ENCODE data around the gene COG3.
A peak's percentile ranks its signal among the peaks of the same experiment; 100 is the strongest.

COG3 gene

DNA sequence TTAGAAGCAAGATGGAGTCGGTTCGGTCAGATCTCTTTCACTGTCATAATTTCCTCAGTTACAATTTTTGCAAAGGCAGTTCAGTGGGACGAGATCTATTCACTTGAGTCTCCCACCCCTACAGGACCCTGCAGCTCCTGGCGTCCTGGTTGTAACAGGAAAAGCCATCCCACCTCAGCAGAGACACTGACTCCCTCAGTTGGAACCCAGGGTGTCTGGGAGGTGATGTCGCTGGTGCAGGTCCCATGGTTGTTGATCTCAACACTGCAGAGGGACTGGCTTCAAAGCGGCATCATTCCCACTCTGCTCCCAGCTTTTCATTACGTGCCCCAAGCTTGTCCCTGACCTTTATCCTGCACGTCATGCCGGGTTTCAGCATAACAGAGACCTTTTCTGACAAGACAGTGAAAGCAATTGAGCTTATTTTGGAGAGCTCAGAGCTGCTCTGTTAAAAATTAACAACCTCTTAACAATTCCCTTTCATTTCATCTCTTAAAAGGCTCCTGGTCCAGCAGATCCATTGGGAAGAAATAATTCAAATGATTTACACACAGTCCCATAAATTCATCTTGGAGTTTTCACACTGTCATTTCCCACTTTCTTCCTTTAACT, 17.6 kb upstream of the COG3 start:
- H3K36me3 ChIP-seq (ENCODE audit: control insufficient read depth, insufficient read depth, low read length): no peaks in the 10 kb centered on the region
- WGBS, 2 experiments (ENCODE audit: insufficient coverage in 2 of 2): 78 to 80% methylated on average over 5 to 8 of the region's 9 CpGs
- H3K4me1 ChIP-seq (ENCODE audit: control insufficient read depth, insufficient read depth, low read length, poor library complexity, severe bottlenecking): peaks cover 5% of the 10 kb centered on the region

DNA sequence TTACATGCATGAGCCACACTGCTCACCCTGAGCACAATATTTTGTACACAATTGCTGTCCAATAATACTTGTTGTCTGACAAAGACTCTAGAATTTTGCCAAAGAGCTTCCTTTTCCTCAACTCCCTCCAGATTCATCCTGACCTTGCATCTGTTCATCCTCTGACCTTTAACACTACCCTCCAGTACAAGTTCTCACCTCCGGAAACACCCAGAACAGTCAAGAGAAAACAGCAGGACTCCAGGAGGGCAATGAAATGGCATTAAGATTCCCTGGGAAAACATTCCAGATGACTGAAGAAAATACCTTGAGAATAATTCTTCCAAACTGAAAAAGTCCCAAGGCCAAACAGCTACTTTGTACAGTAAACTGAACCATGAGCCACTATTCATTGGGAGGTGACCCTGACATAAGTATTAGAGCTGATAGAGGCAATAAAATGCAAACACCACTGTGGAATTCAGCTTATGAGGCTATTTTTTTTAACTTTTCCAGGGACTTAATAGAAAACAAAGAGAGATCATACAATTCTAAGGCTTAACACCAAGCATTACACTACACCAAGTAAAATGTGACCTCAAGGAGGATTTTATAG, 15.7 kb upstream of the COG3 start:
- H3K4me1 ChIP-seq (ENCODE audit: control insufficient read depth, insufficient read depth, low read length, poor library complexity, severe bottlenecking): peaks cover 5% of the 10 kb centered on the region
- H3K9me3 ChIP-seq (ENCODE audit: control insufficient read depth, low read length): no peaks in the 10 kb centered on the region
- no peak overlapping the region for H3K4me3 ChIP-seq (ENCODE audit: extremely low read depth, insufficient read depth, low read length, poor library complexity, severe bottlenecking)
- no peak overlapping the region for H3K27ac ChIP-seq (ENCODE audit: low read depth, low read length, severe bottlenecking)
- WGBS, 2 experiments (ENCODE audit: insufficient coverage in 2 of 2): 83% methylated on average over 1 of the region's 1 CpG; no CpG with 5 or more reads in 1 of the 2 experiments
- H3K36me3 ChIP-seq (ENCODE audit: control insufficient read depth, insufficient read depth, low read length): no peaks in the 10 kb centered on the region

More for the DNA sequence above, 17.6 kb upstream of the COG3 start:
- Histone ChIP-seq H3K27ac (ENCODE audit: low read depth, low read length, severe bottlenecking) (no peak overlapping the region), H3K9me3 (ENCODE audit: control insufficient read depth, low read length) (no peaks in the 10 kb centered on the region), H3K4me3 (ENCODE audit: extremely low read depth, insufficient read depth, low read length, poor library complexity, severe bottlenecking) (no peak overlapping the region)

DNA sequence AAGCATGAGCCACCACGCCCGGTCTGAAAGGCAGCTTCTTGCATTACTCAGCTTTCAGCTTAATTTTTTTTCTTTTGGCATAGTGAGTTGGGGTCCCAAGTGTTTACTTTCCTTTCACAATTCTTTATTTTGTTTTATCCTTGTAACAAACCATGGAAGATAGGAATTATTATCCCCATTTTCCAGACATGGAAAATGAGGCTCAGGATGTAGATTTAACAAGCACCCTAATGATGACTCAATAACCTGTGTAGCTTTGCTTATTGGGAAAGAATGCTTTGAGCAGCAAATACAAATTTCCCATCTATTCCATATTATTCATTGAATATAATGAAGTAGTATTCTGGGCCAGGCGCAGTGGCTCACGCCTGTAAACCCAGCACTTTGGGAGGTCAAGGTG, 13.5 kb upstream of the COG3 start:
- 96 to 100% methylated on average over 2 to 3 of the region's 4 CpGs for WGBS, 2 experiments (ENCODE audit: insufficient coverage in 2 of 2)
- H3K4me1 ChIP-seq (ENCODE audit: control insufficient read depth, insufficient read depth, low read length, poor library complexity, severe bottlenecking): peaks cover under 1% of the 10 kb centered on the region
- no peaks in the 10 kb centered on the region for H3K36me3 ChIP-seq (ENCODE audit: control insufficient read depth, insufficient read depth, low read length)
- no peaks in the 10 kb centered on the region for H3K9me3 ChIP-seq (ENCODE audit: control insufficient read depth, low read length)
- H3K27ac ChIP-seq (ENCODE audit: low read depth, low read length, severe bottlenecking): no peak overlapping the region
- H3K4me3 ChIP-seq (ENCODE audit: extremely low read depth, insufficient read depth, low read length, poor library complexity, severe bottlenecking): no peak overlapping the region

DNA sequence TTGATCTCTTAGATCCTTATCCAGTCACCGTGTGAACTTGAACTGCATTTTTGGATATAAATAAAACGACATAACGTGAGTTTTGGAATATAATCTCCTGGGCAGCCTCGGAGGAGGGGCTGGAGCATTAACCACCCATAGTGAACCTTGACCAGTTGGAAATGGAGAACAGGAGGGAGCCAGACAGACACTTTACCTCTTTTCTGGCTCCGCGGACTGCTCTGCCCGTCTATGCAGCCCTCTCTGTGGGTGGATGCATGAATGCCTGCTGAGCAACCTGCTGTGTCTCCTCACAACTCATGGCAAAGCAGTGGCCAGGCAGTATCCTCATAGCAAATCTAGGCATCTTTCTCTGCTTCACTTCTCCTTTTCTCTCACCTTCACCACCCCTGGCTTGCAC, 10.5 kb upstream of the COG3 start:
- H3K36me3 ChIP-seq (ENCODE audit: control insufficient read depth, insufficient read depth, low read length): no peaks in the 10 kb centered on the region
- H3K4me1 ChIP-seq (ENCODE audit: control insufficient read depth, insufficient read depth, low read length, poor library complexity, severe bottlenecking): no peaks in the 10 kb centered on the region
- no peak overlapping the region for H3K27ac ChIP-seq (ENCODE audit: low read depth, low read length, severe bottlenecking)
- no peak overlapping the region for H3K4me3 ChIP-seq (ENCODE audit: extremely low read depth, insufficient read depth, low read length, poor library complexity, severe bottlenecking)
- 72 to 77% methylated on average over 7 of the region's 7 CpGs for WGBS, 2 experiments (ENCODE audit: insufficient coverage in 2 of 2)
- no peaks in the 10 kb centered on the region for H3K9me3 ChIP-seq (ENCODE audit: control insufficient read depth, low read length)

DNA sequence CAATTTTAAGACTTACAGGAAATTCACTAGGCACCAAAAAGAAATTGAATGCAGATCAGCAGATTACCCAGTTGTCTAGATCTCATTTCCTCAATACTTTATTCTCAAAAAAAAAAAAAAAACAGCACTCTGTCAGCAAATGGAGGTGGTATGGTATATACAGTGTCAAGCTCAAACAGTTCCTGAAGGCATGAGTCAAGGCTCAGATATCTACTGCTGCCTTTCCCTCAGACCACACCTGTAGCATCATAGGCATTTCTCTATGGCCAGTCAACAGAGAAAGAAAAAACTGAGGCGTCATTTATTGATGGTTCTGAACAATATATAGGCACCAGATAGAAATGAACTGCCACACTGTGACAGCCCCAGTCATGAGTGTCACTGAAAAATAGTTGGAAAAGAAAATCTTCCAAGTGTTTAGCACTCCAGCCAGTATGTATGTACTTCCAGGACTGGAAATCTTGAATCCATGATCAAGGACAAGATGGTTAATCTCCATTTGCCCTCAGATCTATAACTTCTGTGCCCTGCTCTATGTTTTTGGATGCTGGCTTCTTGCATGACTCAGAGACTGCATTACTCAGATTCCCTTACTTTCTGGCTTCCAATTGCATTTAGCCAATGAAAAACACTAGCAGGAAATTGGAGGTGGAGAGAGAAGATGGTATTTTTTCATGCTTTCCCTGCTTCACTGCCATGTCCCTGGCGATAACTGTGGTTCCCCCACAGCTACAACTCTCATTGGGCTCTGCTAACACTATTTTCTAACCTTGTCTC, 8.4 kb upstream of the COG3 start:
- Histone ChIP-seq H3K4me3 (ENCODE audit: extremely low read depth, insufficient read depth, low read length, poor library complexity, severe bottlenecking) (no peak overlapping the region), H3K4me1 (ENCODE audit: control insufficient read depth, insufficient read depth, low read length, poor library complexity, severe bottlenecking) (no peaks in the 10 kb centered on the region), H3K27ac (ENCODE audit: low read depth, low read length, severe bottlenecking) (no peak overlapping the region), H3K9me3 (ENCODE audit: control insufficient read depth, low read length) (no peaks in the 10 kb centered on the region), H3K36me3 (ENCODE audit: control insufficient read depth, insufficient read depth, low read length) (no peaks in the 10 kb centered on the region)
- 67 to 100% methylated on average over 1 to 2 of the region's 2 CpGs for WGBS, 2 experiments (ENCODE audit: insufficient coverage in 2 of 2)

DNA sequence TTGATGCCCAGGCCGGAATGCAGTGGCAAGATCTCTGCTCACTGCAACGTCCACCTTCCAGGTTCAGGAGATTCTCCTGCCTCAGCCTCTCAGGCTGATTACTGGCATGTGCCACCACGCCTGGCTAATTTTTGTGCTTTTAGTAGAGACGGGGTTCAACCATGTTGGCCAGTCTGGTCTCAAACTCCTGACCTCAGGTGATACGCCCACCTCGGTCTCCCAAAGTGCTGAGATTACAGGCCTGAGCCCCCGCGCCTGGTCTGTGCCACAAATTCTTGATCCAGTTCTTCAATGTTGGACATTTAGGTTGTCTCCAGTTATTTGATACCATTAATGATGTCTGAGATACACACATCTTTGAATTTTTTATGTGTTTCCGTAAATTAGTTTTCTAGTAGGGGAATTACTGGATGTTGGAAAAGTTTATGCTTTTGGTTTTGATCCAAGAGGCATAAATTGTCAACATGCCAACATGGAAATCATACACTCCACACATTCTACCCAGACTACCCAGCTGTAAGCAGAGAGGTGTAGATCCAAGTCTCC, 525 bp upstream of the COG3 start:
- H3K4me3 ChIP-seq (ENCODE audit: extremely low read depth, insufficient read depth, low read length, poor library complexity, severe bottlenecking): peak overlapping the region; percentile 79
- 93 to 96% methylated on average over 6 to 8 of the region's 9 CpGs for WGBS, 2 experiments (ENCODE audit: insufficient coverage in 2 of 2)
- H3K9me3 ChIP-seq (ENCODE audit: control insufficient read depth, low read length): no peaks in the 10 kb centered on the region
- peaks cover 11% of the 10 kb centered on the region for H3K36me3 ChIP-seq (ENCODE audit: control insufficient read depth, insufficient read depth, low read length)
- H3K4me1 ChIP-seq (ENCODE audit: control insufficient read depth, insufficient read depth, low read length, poor library complexity, severe bottlenecking): peaks cover 3% of the 10 kb centered on the region
- peak overlapping the region; percentile 95 for H3K27ac ChIP-seq (ENCODE audit: low read depth, low read length, severe bottlenecking)

DNA sequence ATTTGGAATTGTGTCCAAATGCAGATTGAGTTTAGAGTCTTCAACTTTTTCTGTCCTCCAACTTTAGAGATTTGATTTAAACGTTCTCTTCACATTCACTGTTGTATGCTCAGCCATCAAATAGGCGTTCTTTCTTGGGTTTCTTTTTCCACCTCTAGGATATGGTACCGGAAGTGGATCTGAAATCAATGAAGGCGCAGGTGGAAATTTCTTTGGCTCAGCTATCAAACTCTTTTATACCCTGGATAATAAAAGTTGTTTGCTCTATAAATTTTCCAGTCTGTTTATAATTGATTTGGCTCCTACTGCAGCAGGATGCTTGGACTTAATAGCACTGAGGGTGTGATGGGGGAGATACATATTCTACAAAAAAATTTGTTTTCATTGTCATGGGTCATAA, 1.6 kb downstream of the COG3 start:
- peaks cover 3% of the 10 kb centered on the region for H3K4me1 ChIP-seq (ENCODE audit: control insufficient read depth, insufficient read depth, low read length, poor library complexity, severe bottlenecking)
- H3K27ac ChIP-seq (ENCODE audit: low read depth, low read length, severe bottlenecking): no peak overlapping the region
- no peaks in the 10 kb centered on the region for H3K9me3 ChIP-seq (ENCODE audit: control insufficient read depth, low read length)
- WGBS, 2 experiments (ENCODE audit: insufficient coverage in 2 of 2): 88% methylated on average over 1 of the region's 4 CpGs; no CpG with 5 or more reads in 1 of the 2 experiments
- peaks cover 23% of the 10 kb centered on the region for H3K36me3 ChIP-seq (ENCODE audit: control insufficient read depth, insufficient read depth, low read length)
- peak overlapping the region; percentile 79 for H3K4me3 ChIP-seq (ENCODE audit: extremely low read depth, insufficient read depth, low read length, poor library complexity, severe bottlenecking)

DNA sequence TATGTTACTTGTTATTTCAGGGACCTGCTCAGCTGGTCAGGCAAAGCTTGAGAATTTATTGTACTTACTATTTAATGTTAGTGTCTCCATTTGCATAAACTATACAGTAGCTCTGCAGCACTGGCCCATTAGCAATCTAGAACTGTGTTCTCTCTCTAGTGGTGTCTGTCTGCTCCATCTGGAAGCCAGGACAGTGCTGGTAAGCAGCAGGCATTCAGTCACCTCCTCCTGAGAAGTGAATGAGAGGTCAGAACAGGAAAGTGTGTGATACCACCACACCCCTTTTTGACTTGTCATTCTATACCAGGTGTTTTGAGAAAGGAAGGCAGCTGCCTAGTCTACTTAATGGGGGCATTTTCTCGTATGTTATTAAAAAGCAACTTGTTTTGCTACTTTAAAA, 3.9 kb downstream of the COG3 start:
- H3K36me3 ChIP-seq (ENCODE audit: control insufficient read depth, insufficient read depth, low read length): peaks cover 23% of the 10 kb centered on the region
- no peak overlapping the region for H3K27ac ChIP-seq (ENCODE audit: low read depth, low read length, severe bottlenecking)
- WGBS, 2 experiments (ENCODE audit: insufficient coverage in 2 of 2): 86% methylated on average over 1 of the region's 1 CpG; no CpG with 5 or more reads in 1 of the 2 experiments
- no peak overlapping the region for H3K4me3 ChIP-seq (ENCODE audit: extremely low read depth, insufficient read depth, low read length, poor library complexity, severe bottlenecking)
- peaks cover 3% of the 10 kb centered on the region for H3K4me1 ChIP-seq (ENCODE audit: control insufficient read depth, insufficient read depth, low read length, poor library complexity, severe bottlenecking)
- H3K9me3 ChIP-seq (ENCODE audit: control insufficient read depth, low read length): no peaks in the 10 kb centered on the region

DNA sequence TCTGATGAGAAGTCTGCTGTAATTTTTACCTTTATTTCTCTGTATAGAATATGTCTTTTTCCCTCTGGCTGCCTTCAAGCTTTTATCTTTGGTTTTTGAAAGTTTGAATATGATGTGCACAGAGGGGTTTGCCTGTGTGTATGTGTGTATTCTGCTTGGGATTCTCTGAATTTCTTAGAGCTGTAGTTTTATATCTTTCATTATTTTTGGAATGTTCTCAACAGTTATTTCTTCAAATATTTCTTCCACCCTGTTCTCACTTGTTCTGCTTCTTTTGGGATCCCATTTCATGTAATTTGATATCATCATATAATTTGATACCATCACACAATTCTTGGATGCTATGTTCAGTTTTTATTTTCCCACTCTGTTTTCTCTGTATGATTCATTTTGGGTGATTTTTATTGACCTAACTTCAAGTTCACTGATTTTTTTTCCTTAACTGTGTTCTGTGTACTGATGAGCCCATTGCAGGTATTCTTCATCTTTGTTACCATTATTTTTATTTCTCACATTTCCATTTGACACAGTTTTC, 7.5 kb downstream of the COG3 start:
- Histone ChIP-seq H3K27ac (ENCODE audit: low read depth, low read length, severe bottlenecking) (no peak overlapping the region), H3K9me3 (ENCODE audit: control insufficient read depth, low read length) (no peaks in the 10 kb centered on the region), H3K4me3 (ENCODE audit: extremely low read depth, insufficient read depth, low read length, poor library complexity, severe bottlenecking) (no peak overlapping the region), H3K36me3 (ENCODE audit: control insufficient read depth, insufficient read depth, low read length) (peaks cover 25% of the 10 kb centered on the region), H3K4me1 (ENCODE audit: control insufficient read depth, insufficient read depth, low read length, poor library complexity, severe bottlenecking) (no peaks in the 10 kb centered on the region)

DNA sequence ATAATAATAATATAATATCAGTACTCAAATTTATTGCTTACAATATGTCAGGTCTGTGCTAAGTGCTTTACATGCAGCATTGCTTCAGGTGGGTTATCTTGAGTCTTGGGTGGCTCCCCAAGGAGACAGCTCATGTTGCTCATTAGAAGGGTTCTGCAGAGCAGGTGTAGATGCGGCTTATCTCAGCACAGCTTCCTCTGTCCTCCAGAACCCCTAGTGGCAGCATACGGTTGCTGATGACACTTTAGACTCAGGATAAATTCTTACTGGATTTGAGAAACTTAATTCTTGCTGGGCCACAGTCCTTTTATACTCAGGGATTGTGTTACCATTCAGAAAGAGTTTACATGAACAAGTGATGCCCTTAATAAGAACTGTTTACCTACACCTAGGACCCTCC, 8.9 kb downstream of the COG3 start:
- Histone ChIP-seq H3K36me3 (ENCODE audit: control insufficient read depth, insufficient read depth, low read length) (peaks cover 27% of the 10 kb centered on the region), H3K4me1 (ENCODE audit: control insufficient read depth, insufficient read depth, low read length, poor library complexity, severe bottlenecking) (no peaks in the 10 kb centered on the region), H3K27ac (ENCODE audit: low read depth, low read length, severe bottlenecking) (no peak overlapping the region), H3K9me3 (ENCODE audit: control insufficient read depth, low read length) (no peaks in the 10 kb centered on the region), H3K4me3 (ENCODE audit: extremely low read depth, insufficient read depth, low read length, poor library complexity, severe bottlenecking) (no peak overlapping the region)
- WGBS, 2 experiments (ENCODE audit: insufficient coverage in 2 of 2): 75 to 100% methylated on average over 1 to 2 of the region's 2 CpGs

Data from mesodermal cell (in vitro differentiated cells).